Activated CD4-positive, alpha-beta memory T cell treated with anti-CD3 and anti-CD28 coated beads for 36 hours (primary cell): Measurements from ENCODE around the gene APEH. TPM values are rescaled to one million over a fixed set of nuclear protein-coding genes. Genes with fewer than 3 reads are reported as not detected.

Experiments used
- CTCF ChIA-PET: fragments of 350-600 bp; sonication (Branson Sonifier 250); formaldehyde crosslinking; loops from one replicate; lab custom pipeline; 2021; ENCODE audit warnings: antibody characterized with exemption, inconsistent platforms; lab: Charles Lee
- POLR2A ChIA-PET: fragments of 350-600 bp; sonication (Branson Sonifier 250); formaldehyde crosslinking; loops from one replicate; lab custom pipeline; 2021; ENCODE audit warnings: antibody characterized with exemption; lab: Charles Lee
- DNase-seq: peaks from one replicate; pipeline ENCODE4 v3.0.0-alpha.2; 2020
- H3K27ac Mint-ChIP-seq: one replicate; pipeline ENCODE4 v1.8.0; 2021; ENCODE audit warnings: mixed read lengths
- H3K27me3 Mint-ChIP-seq: one replicate; pipeline ENCODE4 v1.8.0; 2021; ENCODE audit warnings: mixed read lengths
- H3K36me3 Mint-ChIP-seq: one replicate; pipeline ENCODE4 v1.8.0; 2021; ENCODE audit warnings: mixed read lengths
- H3K4me1 Mint-ChIP-seq: one replicate; pipeline ENCODE4 v1.8.0; 2021; ENCODE audit warnings: low read depth, mixed read lengths
- H3K4me3 Mint-ChIP-seq: one replicate; pipeline ENCODE4 v1.8.0; 2021; ENCODE audit warnings: mild to moderate bottlenecking, mixed read lengths
- H3K9me3 Mint-ChIP-seq: one replicate; pipeline ENCODE4 v1.8.0; 2021; ENCODE audit warnings: mixed read lengths
- intact Hi-C: fragments of 100-400 bp; cut with micrococcal nuclease; formaldehyde crosslinking; loops from one replicate; pipeline ENCODE4 v1.15.1; 2023
- total RNA-seq, 2 experiments: library from RNA; stranded (reverse); gene quantifications; one replicate each; pipeline ENCODE4 v1.2.3, GENCODE V29; 2021

Gene APEH
- total RNA-seq, 2 experiments from 2014 or later: 141 to 143 TPM

DNA sequence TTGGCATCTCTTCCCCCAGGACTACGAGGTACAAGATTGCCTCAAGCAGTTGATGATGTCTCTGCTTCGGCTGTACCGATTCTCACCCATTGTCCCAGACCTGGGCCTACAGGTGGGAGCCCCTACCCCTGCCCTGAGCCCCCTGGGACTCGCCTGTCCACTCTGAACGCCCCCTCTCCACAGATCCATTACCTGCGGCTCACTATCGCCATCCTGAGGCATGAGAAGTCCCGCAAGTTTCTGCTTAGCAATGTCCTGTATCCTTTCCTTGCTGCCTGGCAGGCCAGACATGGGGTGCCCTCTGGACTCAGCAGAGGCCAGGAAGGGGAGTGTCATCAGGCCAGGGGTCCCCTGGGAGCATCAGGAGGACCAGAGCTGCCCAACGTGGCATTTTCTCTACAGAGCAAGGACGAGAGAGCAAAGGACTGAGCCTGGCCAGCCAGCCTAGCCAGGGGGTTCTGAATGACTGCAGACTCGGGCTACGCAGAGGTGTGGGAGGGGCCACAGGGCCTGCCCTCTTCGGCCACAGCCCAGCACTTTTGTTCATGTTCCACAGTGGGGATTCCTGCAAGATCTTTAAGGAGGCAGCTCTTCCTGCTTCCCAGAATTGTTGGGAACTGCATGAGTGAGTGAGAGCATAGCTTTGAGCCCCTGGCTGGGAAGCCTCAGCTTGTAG lies 26.4 kb downstream of the APEH start:
- Mint-ChIP-seq H3K4me1 (no peaks in the 10 kb centered on the region), H3K27ac (no peak overlapping the region), H3K4me3 (no peak overlapping the region), H3K27me3 (no peaks in the 10 kb centered on the region), H3K36me3 (peaks cover 2% of the 10 kb centered on the region), H3K9me3 (no peaks in the 10 kb centered on the region)
- intact Hi-C loops: no loop called here
- POLR2A ChIA-PET: no interaction called here
- no peak for DNase-seq
- CTCF ChIA-PET: interaction anchor here (0.6 to 4.9 kb wide), 11 partner anchors 11 to 205 kb away, joined by 3 to 30 read pairs (median 3); partner anchors contain the start of genes AMIGO3, MST1 and RNF123

DNA sequence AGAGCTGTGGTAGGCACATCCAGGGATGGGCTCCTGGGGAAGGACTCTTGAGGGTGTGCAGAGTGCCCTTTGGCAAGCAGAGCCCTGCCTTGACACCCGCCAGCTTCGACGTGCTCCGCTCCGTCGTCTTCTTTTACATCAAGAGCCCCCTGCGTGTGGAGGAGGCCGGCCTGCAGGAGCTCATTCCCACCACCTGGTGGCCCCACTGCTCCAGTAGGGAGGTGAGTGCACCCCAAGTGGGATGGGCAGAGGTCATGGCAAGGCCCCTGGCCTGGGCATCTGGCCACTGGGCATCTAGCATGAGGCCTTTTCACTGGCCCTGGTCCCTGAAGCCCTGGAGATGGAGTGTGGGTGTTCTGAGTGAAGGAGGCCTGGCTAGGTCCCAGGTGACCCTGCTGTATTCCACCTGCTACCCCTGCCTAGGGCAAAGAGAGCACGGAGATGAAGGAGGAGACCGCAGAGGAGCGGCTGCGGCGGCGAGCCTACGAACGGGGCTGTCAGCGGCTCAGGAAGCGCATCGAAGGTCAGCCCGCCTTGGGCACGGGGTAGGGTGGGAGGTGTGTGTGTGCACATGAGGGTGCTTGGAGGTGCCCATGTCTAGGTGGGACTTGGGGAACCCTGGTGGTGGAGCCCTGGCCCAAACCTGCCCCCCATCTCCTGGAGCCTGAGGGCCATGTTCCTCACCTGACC lies 27.4 kb downstream of the APEH start:
- no peak for DNase-seq
- CTCF ChIA-PET: interaction anchor here (0.6 to 4.9 kb wide), 12 partner anchors 10 to 204 kb away, joined by 3 to 30 read pairs (median 3); partner anchors contain the start of genes AMIGO3, MST1 and RNF123
- POLR2A ChIA-PET: no interaction called here

DNA sequence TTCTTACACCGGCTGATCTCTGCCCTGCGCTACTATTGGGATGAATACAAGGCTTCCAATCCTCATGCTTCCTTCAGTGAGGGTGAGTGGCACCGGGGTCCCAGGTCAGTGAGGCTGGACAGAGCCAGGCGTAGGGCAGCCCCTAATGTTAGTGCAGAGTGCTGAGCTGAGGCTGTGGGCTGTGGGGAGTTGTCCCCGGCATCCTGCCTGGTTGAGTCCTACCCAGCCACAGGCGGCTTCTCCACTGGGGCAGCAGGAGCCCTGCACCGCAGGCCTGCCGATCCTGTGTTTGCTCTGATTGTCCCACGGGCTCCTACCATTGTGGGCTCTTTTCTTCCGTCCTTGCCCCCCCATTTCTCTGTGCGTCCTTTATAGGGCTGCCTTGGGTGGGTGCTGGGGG lies 28.5 kb downstream of the APEH start:
- ChIA-PET POLR2A (no interaction called here), CTCF (interaction anchor here (0.5 to 4.9 kb wide), 6 partner anchors 12 to 165 kb away, joined by 3 to 30 read pairs (median 4); no protein-coding TSS in a partner anchor)
- no peaks in the 10 kb centered on the region for H3K9me3 Mint-ChIP-seq
- H3K36me3 Mint-ChIP-seq: peaks cover 2% of the 10 kb centered on the region
- H3K4me3 Mint-ChIP-seq: no peak overlapping the region
- H3K27ac Mint-ChIP-seq: no peak overlapping the region
- DNase-seq: no peak
- intact Hi-C loops: loop anchor here (1.0 kb wide), 1 partner anchor 137 kb away; no protein-coding TSS in a partner anchor
- no peaks in the 10 kb centered on the region for H3K27me3 Mint-ChIP-seq
- H3K4me1 Mint-ChIP-seq: no peaks in the 10 kb centered on the region

More for the DNA sequence above, 27.4 kb downstream of the APEH start:
- Mint-ChIP-seq H3K9me3 (no peaks in the 10 kb centered on the region), H3K27ac (no peak overlapping the region), H3K27me3 (no peaks in the 10 kb centered on the region), H3K4me1 (no peaks in the 10 kb centered on the region), H3K36me3 (peaks cover 2% of the 10 kb centered on the region), H3K4me3 (no peak overlapping the region)
- intact Hi-C loops: no loop called here

DNA sequence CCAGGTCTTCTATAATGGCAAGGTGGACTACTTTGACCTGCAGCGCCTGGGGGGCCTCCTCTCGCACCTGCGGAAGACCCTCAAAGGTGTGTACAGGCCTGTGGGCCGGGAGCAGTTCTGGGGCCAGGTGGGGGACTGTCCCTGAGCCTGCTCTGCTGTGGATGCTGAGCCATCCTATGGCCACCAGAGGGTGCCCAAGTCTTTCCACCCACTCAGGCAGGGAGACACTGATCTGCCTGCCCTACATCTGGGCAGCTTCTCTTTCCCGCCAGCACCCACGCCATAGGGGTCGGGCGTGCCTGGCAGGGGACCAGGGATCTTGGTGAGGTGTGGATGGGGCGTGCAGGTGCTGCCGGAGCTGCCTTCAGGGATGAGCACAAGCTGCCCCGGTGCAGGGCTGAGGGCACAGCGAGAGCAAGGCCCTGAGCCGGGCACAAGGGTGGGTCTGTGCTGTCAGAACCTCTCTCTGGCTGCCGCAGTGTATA lies 29.3 kb downstream of the APEH start:
- Mint-ChIP-seq H3K36me3 (peaks cover 2% of the 10 kb centered on the region), H3K27ac (no peak overlapping the region), H3K9me3 (no peaks in the 10 kb centered on the region), H3K4me1 (no peaks in the 10 kb centered on the region), H3K4me3 (no peak overlapping the region), H3K27me3 (no peaks in the 10 kb centered on the region)
- peak; percentile 79 for DNase-seq
- intact Hi-C loops: loop anchor here (1.0 kb wide), 1 partner anchor 136 kb away; no protein-coding TSS in a partner anchor
- POLR2A ChIA-PET: no interaction called here
- CTCF ChIA-PET: interaction anchor here (0.5 to 4.9 kb wide), 9 partner anchors 11 to 211 kb away, joined by 3 to 30 read pairs (median 3); partner anchors contain the start of genes INKA1, MST1 and RNF123

DNA sequence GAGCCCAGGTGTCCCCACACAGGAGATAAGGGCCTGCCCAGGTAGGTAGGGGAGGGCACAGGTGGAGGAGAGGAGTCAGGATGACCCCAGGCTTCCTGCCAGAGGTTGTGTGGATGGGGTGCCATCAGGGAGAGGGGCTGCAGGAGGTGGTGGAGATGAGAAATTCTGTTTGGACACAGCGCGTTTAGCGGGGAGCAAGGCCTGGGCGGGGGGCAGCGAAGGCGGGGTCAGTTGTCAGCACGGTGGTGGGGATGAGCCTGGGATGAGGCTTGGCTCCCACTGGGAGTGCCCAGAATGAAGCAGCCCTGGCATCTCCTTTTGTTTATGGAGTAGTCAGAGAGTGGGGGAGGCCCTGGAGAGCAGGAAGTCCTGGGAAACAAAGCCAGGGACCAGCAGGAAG lies 29.8 kb downstream of the APEH start:
- no peaks in the 10 kb centered on the region for H3K27me3 Mint-ChIP-seq
- H3K36me3 Mint-ChIP-seq: peaks cover 2% of the 10 kb centered on the region
- DNase-seq: no peak
- no peak overlapping the region for H3K4me3 Mint-ChIP-seq
- no peaks in the 10 kb centered on the region for H3K9me3 Mint-ChIP-seq
- no peaks in the 10 kb centered on the region for H3K4me1 Mint-ChIP-seq
- H3K27ac Mint-ChIP-seq: no peak overlapping the region
- CTCF ChIA-PET: interaction anchor here (0.5 to 4.9 kb wide), 8 partner anchors 11 to 211 kb away, joined by 3 to 30 read pairs (median 4); partner anchors contain the start of genes MST1 and RNF123
- POLR2A ChIA-PET: no interaction called here
- intact Hi-C loops: loop anchor here (1.0 kb wide), 1 partner anchor 135 kb away; no protein-coding TSS in a partner anchor

DNA sequence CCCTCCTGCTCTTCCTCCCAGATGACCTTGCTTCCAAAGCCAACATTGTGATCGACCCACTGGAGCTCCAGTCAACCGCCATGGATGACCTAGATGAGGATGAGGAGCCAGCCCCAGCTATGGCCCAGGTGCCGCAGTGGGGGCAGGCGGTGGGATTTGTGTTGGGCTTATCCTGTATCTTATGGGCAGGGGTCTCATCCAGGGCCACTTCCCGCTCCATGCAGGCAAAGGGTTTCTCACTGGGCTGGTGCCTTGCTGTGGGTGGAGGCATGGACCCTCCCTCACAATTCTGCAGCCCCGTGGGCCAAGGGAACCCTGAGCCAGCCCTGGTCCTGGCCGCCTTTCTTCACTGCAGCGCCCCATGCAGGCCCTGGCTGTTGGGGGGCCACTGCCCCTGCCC lies 30.5 kb downstream of the APEH start:
- Mint-ChIP-seq H3K4me3 (no peak overlapping the region), H3K27ac (no peak overlapping the region), H3K27me3 (no peaks in the 10 kb centered on the region), H3K4me1 (no peaks in the 10 kb centered on the region), H3K36me3 (peaks cover 2% of the 10 kb centered on the region), H3K9me3 (no peaks in the 10 kb centered on the region)
- ChIA-PET POLR2A (no interaction called here), CTCF (interaction anchor here (4.9 kb wide), 1 partner anchor 134 kb away, joined by 30 read pairs; no protein-coding TSS in a partner anchor)
- DNase-seq: no peak
- intact Hi-C loops: no loop called here

DNA sequence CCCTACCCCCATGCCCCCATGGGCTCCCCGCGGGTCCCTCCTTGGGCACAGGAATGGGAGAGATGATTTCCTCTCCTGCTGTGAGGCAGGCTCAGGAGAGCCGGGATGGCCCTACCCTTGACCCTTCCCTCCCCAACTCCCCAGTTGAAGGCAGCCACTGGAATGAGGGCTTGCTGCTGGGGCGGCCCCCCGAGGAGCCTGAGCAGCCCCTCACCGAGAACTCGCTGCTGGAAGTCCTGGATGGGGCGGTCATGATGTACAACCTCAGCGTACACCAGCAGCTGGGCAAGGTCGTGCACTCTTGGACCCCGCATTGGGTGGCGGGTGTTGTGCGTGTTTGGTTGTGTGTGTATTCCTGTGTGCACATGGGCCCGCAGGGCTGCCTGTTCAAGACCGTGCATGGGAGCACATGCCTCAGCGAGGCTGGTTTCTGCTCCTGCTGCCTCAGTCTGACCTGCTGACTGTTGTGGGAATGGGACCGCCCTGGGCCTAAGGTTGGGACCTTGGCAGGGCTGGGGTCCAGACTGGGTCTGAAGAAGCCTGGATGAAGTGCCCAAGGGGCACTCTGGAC lies 31.3 kb downstream of the APEH start:
- intact Hi-C loops: no loop called here
- ChIA-PET POLR2A (no interaction called here), CTCF (no interaction called here)

DNA sequence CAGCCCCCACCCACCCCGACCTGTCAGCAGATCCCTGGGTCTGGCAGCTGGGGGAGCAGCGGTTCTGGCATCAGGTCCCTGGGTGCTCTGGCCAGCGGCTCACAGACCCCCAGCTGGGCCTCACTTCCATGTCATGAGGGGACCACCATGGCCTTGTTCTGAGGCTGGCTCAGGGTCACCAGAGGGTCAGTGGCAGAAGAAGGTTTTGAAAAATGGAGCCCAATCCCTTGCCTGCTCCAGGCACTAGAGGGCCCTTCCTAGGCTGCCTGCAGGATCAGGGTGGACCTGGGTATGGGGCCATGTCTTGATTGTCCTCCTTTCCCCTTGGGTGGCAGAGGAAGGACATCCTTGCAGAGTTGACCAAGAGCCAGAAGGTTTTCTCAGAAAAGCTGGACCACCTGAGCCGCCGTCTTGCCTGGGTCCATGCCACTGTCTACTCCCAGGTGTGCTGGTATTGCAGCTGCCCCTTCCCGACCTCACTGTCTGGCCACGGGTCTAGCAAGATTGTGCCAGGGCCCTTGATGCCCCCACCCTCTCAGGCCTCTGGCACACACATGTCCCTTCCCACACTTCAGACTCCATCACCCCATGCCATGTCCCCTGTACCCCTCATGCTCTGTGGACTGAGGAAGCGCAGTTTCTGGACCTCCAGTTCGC lies 32.4 kb downstream of the APEH start:
- Mint-ChIP-seq H3K27ac (no peak overlapping the region), H3K4me1 (no peaks in the 10 kb centered on the region), H3K27me3 (no peaks in the 10 kb centered on the region), H3K9me3 (no peaks in the 10 kb centered on the region), H3K36me3 (peaks cover 2% of the 10 kb centered on the region), H3K4me3 (no peak overlapping the region)
- ChIA-PET CTCF (no interaction called here), POLR2A (no interaction called here)
- no peak for DNase-seq
- intact Hi-C loops: no loop called here

More for the DNA sequence above, 31.3 kb downstream of the APEH start:
- Mint-ChIP-seq H3K27me3 (no peaks in the 10 kb centered on the region), H3K27ac (no peak overlapping the region), H3K36me3 (peaks cover 2% of the 10 kb centered on the region), H3K4me3 (no peak overlapping the region), H3K9me3 (no peaks in the 10 kb centered on the region), H3K4me1 (no peaks in the 10 kb centered on the region)
- no peak for DNase-seq

DNA sequence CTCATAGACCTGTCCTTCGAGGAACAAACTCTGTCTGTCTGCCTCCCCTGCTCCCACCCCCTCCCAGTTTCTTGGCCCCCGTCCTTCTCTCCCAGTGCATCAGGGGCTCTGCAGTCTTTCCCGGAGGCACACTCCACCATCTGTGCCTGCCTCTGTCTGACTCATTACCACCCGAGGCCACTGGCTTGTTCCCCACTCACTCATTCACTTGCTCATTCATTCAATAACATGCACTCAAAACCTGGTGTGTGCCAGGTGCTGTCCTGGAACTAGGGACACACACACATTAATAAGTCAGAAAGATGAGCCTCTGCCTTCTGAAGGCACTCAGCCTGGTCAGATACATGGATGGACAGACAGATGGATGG lies 32.9 kb downstream of the APEH start:
- no peak overlapping the region for H3K27ac Mint-ChIP-seq
- no peak for DNase-seq
- peaks cover 2% of the 10 kb centered on the region for H3K36me3 Mint-ChIP-seq
- H3K4me1 Mint-ChIP-seq: no peaks in the 10 kb centered on the region
- H3K4me3 Mint-ChIP-seq: no peak overlapping the region
- H3K9me3 Mint-ChIP-seq: no peaks in the 10 kb centered on the region
- intact Hi-C loops: no loop called here
- ChIA-PET POLR2A (no interaction called here), CTCF (no interaction called here)
- no peaks in the 10 kb centered on the region for H3K27me3 Mint-ChIP-seq

DNA sequence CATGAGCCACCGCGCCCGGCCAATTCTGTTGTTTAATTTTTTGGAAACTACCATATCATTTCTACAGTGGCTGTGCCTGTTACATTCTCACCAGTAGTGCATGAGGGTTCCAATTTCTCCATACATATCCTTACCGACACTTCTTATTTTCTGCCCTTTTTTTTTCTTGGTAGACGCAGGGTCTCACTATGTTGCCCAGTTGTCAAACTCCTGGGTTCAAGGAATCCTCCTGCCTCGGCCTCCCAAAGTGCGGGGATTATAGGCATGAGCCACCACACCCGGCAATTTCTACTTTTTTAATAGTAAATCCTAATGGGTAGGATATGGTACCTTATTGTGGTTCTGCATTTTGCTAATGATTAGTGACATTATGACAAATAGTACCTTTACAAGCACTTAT lies 35.7 kb downstream of the APEH start:
- H3K9me3 Mint-ChIP-seq: no peaks in the 10 kb centered on the region
- H3K4me3 Mint-ChIP-seq: no peak overlapping the region
- no peaks in the 10 kb centered on the region for H3K4me1 Mint-ChIP-seq
- no peak overlapping the region for H3K27ac Mint-ChIP-seq
- ChIA-PET POLR2A (no interaction called here), CTCF (no interaction called here)
- intact Hi-C loops: no loop called here
- DNase-seq: no peak
- no peaks in the 10 kb centered on the region for H3K36me3 Mint-ChIP-seq
- H3K27me3 Mint-ChIP-seq: no peaks in the 10 kb centered on the region

DNA sequence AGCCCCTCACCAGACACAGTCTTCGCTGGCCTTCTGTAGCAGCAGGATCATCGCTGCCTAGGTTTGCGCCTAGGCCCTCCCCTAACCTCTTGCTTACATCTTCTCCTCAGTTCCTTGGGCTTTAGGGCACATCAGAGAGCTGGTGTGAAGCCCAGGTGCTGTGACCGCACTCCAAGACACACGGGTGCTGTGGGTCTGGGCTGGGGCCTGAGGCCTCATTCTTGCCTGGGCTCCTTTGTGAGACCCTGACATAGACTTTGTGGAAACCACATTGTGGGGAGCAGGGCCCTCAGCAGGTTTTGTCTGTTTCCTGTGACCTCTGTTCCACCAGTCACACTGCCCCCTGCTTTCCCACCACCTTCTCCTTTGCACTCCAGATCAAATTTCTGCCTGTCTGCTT lies 37.3 kb downstream of the APEH start:
- Mint-ChIP-seq H3K4me3 (no peak overlapping the region), H3K9me3 (no peaks in the 10 kb centered on the region), H3K27ac (no peak overlapping the region), H3K36me3 (no peaks in the 10 kb centered on the region), H3K4me1 (no peaks in the 10 kb centered on the region), H3K27me3 (no peaks in the 10 kb centered on the region)
- no peak for DNase-seq
- intact Hi-C loops: no loop called here
- ChIA-PET CTCF (interaction anchor here (1.1 kb wide), 1 partner anchor 10 kb away, joined by 4 read pairs; no protein-coding TSS in a partner anchor), POLR2A (interaction anchor here (0.6 to 1.7 kb wide), 2 partner anchors 12 to 63 kb away, joined by 3 to 5 read pairs; no protein-coding TSS in a partner anchor)
